ENCODE measurements around the gene ACOT8. TPM values are rescaled to one million over a fixed set of nuclear protein-coding genes. Genes with fewer than 3 reads are reported as not detected.

The ACOT8 gene
- total and polyA plus RNA-seq, 2 of the 4 experiments (the other 2 are of a cell fraction) = 29.8 to 47.5 TPM

- H2BK20ac ChIP-seq (ENCODE audit: low read depth, low read length) = peak within 1 kb of the TSS; percentile 12; the same call in 1 of the 2 replicates
- BruUV-seq (replicated peaks) = no TSS peak
- H3K4me2 ChIP-seq (ENCODE audit: low read depth, low read length) = peak within 1 kb of the TSS; percentile 98
- peak within 1 kb of the TSS; percentile 68 to 96 for H4K8ac ChIP-seq (ENCODE audit: low read depth in 2 of 2, low read length in 2 of 2)
- H2AFZ ChIP-seq (replicated peaks; ENCODE audit: low read length, poor library complexity) = peak within 1 kb of the TSS; percentile 97
- no peaks in the 10 kb centered on the region for H4K20me1 ChIP-seq (ENCODE audit: insufficient read depth, low read length)
- intact Hi-C loops (cut with micrococcal nuclease) = loop anchor here (10.0 kb wide), 1 partner anchor 102 kb away; the partner anchor contains the start of gene PCIF1
- peak within 1 kb of the TSS; percentile 88 for H4K91ac ChIP-seq (ENCODE audit: insufficient read depth, low read depth, low read length)
- H3K4me3 ChIP-seq (ENCODE audit: insufficient read depth, low read depth, low read length) = peak within 1 kb of the TSS; percentile 94
- DNase-seq = peak; percentile 94
- H3K56ac ChIP-seq (ENCODE audit: extremely low read depth, insufficient read depth, low read length) = peak within 1 kb of the TSS; percentile 85
- peak within 1 kb of the TSS; percentile 92 for H2AK5ac ChIP-seq (ENCODE audit: low read depth, low read length)
- peak within 1 kb of the TSS; percentile 94 for H3K9ac ChIP-seq (ENCODE audit: low read depth, low read length)
- peak within 1 kb of the TSS; percentile 86 for H4K5ac ChIP-seq (ENCODE audit: low read depth, low read length)
- dilution Hi-C loops (cut with HindIII; ENCODE audit: low sequenced_read_pairs, unreplicated experiment) = no loop called here
- H2BK15ac ChIP-seq (ENCODE audit: low read depth, low read length) = peak within 1 kb of the TSS; percentile 25; the same call in 1 of the 3 replicates
- H3K27ac ChIP-seq (ENCODE audit: insufficient read depth, low read length) = peak within 1 kb of the TSS; percentile 81
- peaks cover 17% of the 10 kb centered on the region for H3K9me1 ChIP-seq (ENCODE audit: insufficient read depth, low read length)
- H3K4me1 ChIP-seq (ENCODE audit: control insufficient read depth, insufficient read depth, low read length) = peaks cover 20% of the 10 kb centered on the region
- TF ChIP-seq CEBPB (IDR thresholded peaks at IDR 0.05; ENCODE audit: low read depth, low read length) (peak; percentile 98), CHD1 (IDR thresholded peaks at IDR 0.05; ENCODE audit: low read depth, low read length) (no peak), MAZ (IDR thresholded peaks at IDR 0.05; ENCODE audit: borderline replicate concordance, low read depth, low read length) (peak; percentile 69; the same call in 1 of the 2 replicates)
- peak within 1 kb of the TSS; percentile 82 for H2BK5ac ChIP-seq (ENCODE audit: low read depth, low read length, poor library complexity, severe bottlenecking)
- WGBS, 2 experiments (ENCODE audit: extremely low coverage in 2 of 2, insufficient read length in 1 of 2) = 0% methylated on average over 11 of the region's 35 CpGs; no CpG with 5 or more reads in 1 of the 2 experiments
- H3K23ac ChIP-seq (ENCODE audit: low read depth, low read length) = peak within 1 kb of the TSS; percentile 96
- peak within 1 kb of the TSS; percentile 82 for H3K14ac ChIP-seq (replicated peaks; ENCODE audit: low read depth, low read length)
- H3K4ac ChIP-seq (ENCODE audit: low read depth, low read length) = peak within 1 kb of the TSS; percentile 93
- H3K79me1 ChIP-seq (ENCODE audit: low read depth in 1 of 2, low read length in 2 of 2) = peaks cover 15 to 27% of the 10 kb centered on the region in 2 experiments
- H2AK9ac ChIP-seq (replicated peaks; ENCODE audit: low read depth, low read length, poor library complexity) = peak within 1 kb of the TSS; percentile 97
- no peaks in the 10 kb centered on the region for H3K27me3 ChIP-seq (ENCODE audit: control insufficient read depth, insufficient read depth, low read length)
- no peaks in the 10 kb centered on the region for H3K9me3 ChIP-seq (ENCODE audit: control insufficient read depth, insufficient read depth, low read length)
- CTCF ChIA-PET = no interaction called here
- peak; percentile 91 for ATAC-seq (ENCODE audit: low read depth)
- in situ Hi-C loops (cut with MboI; ENCODE audit: low sequenced_read_pairs) = no loop called here
- H2BK120ac ChIP-seq (ENCODE audit: low read depth, low read length) = peak within 1 kb of the TSS; percentile 71
- peaks cover 9% of the 10 kb centered on the region for H3K36me3 ChIP-seq (ENCODE audit: control insufficient read depth, insufficient read depth, low read length)
- POLR2A ChIA-PET (ENCODE audit: unreplicated experiment) = no interaction called here
- peak within 1 kb of the TSS; percentile 82 for H3K18ac ChIP-seq (ENCODE audit: low read depth, low read length)
Measured at GRCh38 chr20:45833030-45833882, 23.9 kb downstream of the ACOT8 start, which contains the start of gene SNX21. Gene SNX21, plus strand, starts transcription at chr20:45833799. Its CDS starts 121 bp downstream, at chr20:45833920.

All from IMR-90 (cell line).